Measurements from ENCODE around the gene ABRAXAS1.

ABRAXAS1 gene

GRCh38 chr4:83449009-83449408, 35.9 kb downstream of the ABRAXAS1 start:
- DNase-seq: no peak

- no peak for DNase-seq
Measured at GRCh38 chr4:83440899-83441298, 44.0 kb downstream of the ABRAXAS1 start.

- DNase-seq: no peak
Measured at GRCh38 chr4:83440148-83440814, 44.6 kb downstream of the ABRAXAS1 start.

- DNase-seq: no peak
Measured at GRCh38 chr4:83438719-83439118, 46.2 kb downstream of the ABRAXAS1 start.

- no peak for DNase-seq
Measured at GRCh38 chr4:83436680-83437079, 48.2 kb downstream of the ABRAXAS1 start.

- DNase-seq: no peak
Measured at GRCh38 chr4:83431200-83431599, 53.7 kb downstream of the ABRAXAS1 start.

GRCh38 chr4:83418211-83418610, 66.7 kb downstream of the ABRAXAS1 start:
- DNase-seq: no peak

- DNase-seq: no peak
Measured at GRCh38 chr4:83417566-83417965, 67.3 kb downstream of the ABRAXAS1 start.

- DNase-seq: no peak
Measured at GRCh38 chr4:83413676-83414075, 71.2 kb downstream of the ABRAXAS1 start.
